ENCODE data around the gene CIPC.

The CIPC gene

DNA sequence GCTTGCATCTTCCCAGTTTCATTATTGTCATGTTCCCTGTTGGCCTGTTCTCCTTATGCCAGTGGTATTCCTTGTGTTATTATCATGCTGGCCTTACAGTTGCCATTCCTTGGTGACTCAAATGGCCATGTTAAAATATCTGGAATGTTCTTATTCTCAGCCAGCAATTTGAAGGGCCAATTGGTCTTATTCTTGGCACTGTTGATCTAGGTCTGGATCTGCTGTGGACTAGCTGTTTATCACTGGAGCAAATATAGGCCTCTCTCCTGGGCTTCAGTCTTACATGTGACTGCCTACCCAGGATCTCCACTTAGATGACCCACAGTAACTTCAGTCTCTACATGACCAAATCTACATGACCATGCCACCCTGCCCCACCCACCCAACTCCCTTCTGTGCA, 5.4 kb downstream of the CIPC start:
- no peak for DNase-seq (ENCODE audit: extremely low read depth, low read depth)
- TF ChIP-seq, protein P1, sequence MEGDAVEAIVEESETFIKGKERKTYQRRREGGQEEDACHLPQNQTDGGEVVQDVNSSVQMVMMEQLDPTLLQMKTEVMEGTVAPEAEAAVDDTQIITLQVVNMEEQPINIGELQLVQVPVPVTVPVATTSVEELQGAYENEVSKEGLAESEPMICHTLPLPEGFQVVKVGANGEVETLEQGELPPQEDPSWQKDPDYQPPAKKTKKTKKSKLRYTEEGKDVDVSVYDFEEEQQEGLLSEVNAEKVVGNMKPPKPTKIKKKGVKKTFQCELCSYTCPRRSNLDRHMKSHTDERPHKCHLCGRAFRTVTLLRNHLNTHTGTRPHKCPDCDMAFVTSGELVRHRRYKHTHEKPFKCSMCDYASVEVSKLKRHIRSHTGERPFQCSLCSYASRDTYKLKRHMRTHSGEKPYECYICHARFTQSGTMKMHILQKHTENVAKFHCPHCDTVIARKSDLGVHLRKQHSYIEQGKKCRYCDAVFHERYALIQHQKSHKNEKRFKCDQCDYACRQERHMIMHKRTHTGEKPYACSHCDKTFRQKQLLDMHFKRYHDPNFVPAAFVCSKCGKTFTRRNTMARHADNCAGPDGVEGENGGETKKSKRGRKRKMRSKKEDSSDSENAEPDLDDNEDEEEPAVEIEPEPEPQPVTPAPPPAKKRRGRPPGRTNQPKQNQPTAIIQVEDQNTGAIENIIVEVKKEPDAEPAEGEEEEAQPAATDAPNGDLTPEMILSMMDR (IDR thresholded peaks at IDR 0.05; ENCODE audit: low read depth, low read length): no peak

DNA sequence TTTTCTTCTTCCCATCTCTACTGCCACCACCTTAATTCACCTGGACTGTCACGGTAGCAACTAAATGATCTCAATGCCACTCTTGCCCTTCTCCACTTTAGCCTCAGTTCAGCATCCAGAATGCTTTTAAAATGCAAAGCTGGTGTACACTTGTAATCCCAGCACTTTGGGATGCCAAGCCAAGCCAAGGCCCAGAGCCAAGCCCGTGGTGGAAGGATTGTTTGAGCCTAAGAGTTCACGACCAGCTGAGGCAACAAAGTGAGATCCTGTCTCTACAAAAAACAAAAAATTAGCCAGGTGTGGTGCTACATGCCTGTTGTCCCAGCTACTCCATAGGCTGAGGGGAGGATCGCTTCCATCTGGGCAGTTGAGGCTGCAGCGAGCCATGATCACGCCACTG, 5.9 kb downstream of the CIPC start:
- TF ChIP-seq, protein P1 (IDR thresholded peaks at IDR 0.05; ENCODE audit: low read depth, low read length): no peak
- no peak for DNase-seq (ENCODE audit: extremely low read depth, low read depth)

DNA sequence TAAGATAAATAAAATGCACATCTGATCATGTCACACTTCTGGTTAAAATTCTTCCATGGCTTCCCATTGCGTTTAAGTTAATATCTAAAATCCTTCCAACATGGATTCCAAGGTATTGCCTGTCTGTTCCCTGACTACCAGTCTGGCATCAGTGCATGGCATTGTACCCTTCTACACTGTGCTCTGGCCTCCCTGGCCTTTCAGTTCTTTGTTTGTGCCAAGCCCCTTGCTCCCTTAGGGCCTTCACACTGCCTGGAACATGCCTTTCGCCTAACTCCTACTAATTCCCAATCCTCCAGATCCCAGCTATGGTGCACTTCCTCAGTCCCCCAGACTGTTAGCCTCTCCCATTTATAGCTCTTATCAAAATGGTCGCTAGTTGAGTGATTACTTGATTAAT, 6.3 kb downstream of the CIPC start:
- no peak for DNase-seq (ENCODE audit: extremely low read depth, low read depth)
- TF ChIP-seq, protein P1 (IDR thresholded peaks at IDR 0.05; ENCODE audit: low read depth, low read length): no peak

DNA sequence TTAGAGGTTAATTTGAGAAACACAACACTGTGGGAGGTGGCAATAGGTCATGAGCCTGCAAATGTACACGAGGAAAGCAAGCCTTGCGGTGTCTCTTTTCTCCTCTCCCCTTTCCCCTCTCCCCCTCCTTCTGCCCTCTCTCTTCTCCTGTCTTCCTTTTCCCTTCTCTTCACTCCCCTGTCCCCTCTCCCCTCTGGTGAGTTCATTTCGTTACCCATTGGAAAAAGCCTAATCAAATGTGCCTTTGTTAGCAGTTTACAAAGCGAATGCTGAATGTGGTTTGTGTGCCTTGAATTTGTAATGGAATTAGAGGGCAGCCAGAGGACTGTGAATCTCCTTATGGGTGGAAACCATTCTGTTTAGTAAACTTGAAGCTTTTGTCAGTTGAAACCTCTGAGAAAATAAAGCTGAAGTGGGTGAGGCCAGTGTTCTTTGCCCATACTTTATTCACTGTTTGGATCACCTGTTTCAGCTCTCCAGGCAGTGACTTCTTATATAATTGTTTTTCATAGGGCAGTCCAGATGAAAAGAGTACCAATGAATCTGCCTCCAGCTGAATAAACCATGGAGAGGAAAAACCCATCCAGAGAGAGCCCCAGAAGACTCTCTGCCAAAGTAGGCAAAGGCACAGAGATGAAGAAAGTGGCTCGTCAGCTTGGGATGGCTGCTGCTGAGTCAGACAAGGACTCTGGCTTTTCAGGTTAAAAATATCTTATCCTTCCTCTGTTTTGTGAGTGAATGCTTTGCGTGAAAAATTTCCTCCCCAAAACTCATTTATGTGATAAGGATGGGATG, 7.3 kb downstream of the CIPC start:
- TF ChIP-seq, protein P1 (IDR thresholded peaks at IDR 0.05; ENCODE audit: low read depth, low read length): no peak

DNA sequence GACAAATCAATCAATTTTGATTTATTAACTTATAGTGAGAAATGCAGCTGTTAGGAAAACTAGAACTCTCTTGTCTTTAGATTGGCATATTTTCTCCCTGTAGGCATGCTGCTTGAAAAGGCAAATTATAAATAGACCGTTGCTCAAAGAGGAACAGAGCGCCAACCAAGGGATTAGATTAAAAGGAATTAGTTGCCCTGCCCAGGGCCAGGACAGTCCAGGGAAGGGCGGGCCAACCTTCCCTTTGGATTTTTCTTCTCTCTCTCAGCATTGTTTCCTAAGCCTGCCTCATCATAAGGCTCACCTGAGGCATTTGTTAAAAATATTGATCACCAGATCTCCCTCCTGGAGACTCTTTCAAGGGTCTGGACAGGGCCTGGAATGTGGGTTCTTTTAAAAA, 8.6 kb downstream of the CIPC start:
- DNase-seq (ENCODE audit: extremely low read depth, low read depth): no peak
- TF ChIP-seq, protein P1 (IDR thresholded peaks at IDR 0.05; ENCODE audit: low read depth, low read length): no peak

More for the DNA sequence above, 7.3 kb downstream of the CIPC start:
- no peak for DNase-seq (ENCODE audit: extremely low read depth, low read depth)

DNA sequence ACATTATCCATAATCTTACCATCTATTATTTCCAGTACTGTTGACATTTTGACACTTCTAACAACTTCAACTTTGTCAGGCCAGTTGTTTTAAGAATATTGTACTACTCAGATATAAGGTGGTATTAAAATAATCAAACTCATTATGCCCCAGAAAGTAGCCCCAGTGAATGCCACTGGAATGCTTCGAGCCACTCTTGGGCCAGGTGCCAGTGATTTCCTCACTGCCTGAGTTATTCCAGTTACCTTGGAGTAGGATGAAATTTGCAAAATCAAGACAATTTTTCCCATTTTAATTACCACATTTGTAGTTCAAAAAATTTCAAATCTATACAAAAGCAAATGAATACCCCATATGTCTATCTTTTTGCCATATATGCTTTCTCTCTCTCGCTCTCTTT, 9.2 kb downstream of the CIPC start:
- TF ChIP-seq, protein P1 (IDR thresholded peaks at IDR 0.05; ENCODE audit: low read depth, low read length): no peak
- no peak for DNase-seq (ENCODE audit: extremely low read depth, low read depth)

DNA sequence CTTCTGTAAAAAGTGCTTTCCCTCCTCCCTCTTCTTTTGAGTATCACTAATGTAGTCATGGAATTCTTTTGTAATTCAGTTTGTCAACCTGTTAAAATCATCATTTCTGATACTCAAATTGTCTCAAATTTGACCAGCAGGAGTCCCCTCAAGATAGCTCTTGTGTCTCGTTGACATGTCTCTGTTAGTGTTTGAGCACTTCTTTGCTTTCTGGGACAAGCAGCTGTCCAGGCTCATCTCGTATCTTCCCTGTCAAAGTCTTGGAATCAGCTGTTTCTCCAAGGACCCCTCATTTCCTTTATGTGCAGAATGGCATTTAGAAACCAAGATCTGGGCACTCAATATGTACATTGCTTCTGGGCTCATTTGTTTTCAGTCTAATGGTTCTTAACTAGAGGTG, 10.7 kb downstream of the CIPC start:
- no peak for DNase-seq (ENCODE audit: extremely low read depth, low read depth)
- TF ChIP-seq, protein P1 (IDR thresholded peaks at IDR 0.05; ENCODE audit: low read depth, low read length): no peak

Measured in AG09319 (cell line).